ENCODE results near the gene CERS5.

The CERS5 gene

DNA sequence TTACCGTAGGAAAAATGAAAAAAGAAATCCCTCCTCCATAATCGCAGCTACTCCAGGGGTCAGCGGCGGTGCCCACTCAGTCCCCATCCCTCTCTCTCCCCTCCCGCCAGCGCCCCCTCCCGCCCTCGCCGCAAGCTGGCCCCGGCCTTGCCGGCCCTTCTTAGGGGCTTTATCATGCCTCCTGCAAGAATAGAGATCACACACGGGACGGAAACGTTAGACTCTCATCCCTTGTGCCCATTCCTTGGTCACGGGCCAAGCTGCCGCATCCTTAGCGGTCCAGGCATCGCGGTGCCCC lies 55.8 kb downstream of the CERS5 start:
- H3K79me2 ChIP-seq (ENCODE audit: insufficient read depth, low read length): peaks cover 20% of the 10 kb centered on the region
- no peaks in the 10 kb centered on the region for H3K9me2 ChIP-seq (ENCODE audit: low read depth, low read length)
- no peaks in the 10 kb centered on the region for H3K27me3 ChIP-seq (ENCODE audit: insufficient read depth, low read length)
- H3K4me3 ChIP-seq (ENCODE audit: low read depth, low read length, poor library complexity, severe bottlenecking): peak overlapping the region; percentile 61
- no peaks in the 10 kb centered on the region for H3K9me3 ChIP-seq (ENCODE audit: low read length)
- peak overlapping the region; percentile 69 for H3K4me2 ChIP-seq (ENCODE audit: low read length)
- no peak overlapping the region for H2AFZ ChIP-seq (ENCODE audit: low read length)
- TF ChIP-seq, protein P1, sequence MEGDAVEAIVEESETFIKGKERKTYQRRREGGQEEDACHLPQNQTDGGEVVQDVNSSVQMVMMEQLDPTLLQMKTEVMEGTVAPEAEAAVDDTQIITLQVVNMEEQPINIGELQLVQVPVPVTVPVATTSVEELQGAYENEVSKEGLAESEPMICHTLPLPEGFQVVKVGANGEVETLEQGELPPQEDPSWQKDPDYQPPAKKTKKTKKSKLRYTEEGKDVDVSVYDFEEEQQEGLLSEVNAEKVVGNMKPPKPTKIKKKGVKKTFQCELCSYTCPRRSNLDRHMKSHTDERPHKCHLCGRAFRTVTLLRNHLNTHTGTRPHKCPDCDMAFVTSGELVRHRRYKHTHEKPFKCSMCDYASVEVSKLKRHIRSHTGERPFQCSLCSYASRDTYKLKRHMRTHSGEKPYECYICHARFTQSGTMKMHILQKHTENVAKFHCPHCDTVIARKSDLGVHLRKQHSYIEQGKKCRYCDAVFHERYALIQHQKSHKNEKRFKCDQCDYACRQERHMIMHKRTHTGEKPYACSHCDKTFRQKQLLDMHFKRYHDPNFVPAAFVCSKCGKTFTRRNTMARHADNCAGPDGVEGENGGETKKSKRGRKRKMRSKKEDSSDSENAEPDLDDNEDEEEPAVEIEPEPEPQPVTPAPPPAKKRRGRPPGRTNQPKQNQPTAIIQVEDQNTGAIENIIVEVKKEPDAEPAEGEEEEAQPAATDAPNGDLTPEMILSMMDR (IDR thresholded peaks at IDR 0.05; ENCODE audit: low read length): peak; percentile 98; the same call in 1 of the 2 replicates
- TF ChIP-seq EZH2 (IDR thresholded peaks at IDR 0.05; ENCODE audit: borderline replicate concordance, low read length): no peak
- H3K4me1 ChIP-seq (ENCODE audit: insufficient read depth, low read length, severe bottlenecking): peaks cover 26% of the 10 kb centered on the region
- H3K9ac ChIP-seq (ENCODE audit: low read length): peak overlapping the region; percentile 54; the same call in 1 of the 2 replicates
- H3F3A ChIP-seq (ENCODE audit: insufficient read depth, low read length): no peaks in the 10 kb centered on the region
- H4K20me1 ChIP-seq (ENCODE audit: insufficient read depth, low read length): no peaks in the 10 kb centered on the region
- peaks cover 2% of the 10 kb centered on the region; the same call in 1 of the 2 replicates for H3K36me3 ChIP-seq (ENCODE audit: insufficient read depth, low read length)
- H3K27ac ChIP-seq (ENCODE audit: low read depth, low read length, poor library complexity, severe bottlenecking): no peak overlapping the region

DNA sequence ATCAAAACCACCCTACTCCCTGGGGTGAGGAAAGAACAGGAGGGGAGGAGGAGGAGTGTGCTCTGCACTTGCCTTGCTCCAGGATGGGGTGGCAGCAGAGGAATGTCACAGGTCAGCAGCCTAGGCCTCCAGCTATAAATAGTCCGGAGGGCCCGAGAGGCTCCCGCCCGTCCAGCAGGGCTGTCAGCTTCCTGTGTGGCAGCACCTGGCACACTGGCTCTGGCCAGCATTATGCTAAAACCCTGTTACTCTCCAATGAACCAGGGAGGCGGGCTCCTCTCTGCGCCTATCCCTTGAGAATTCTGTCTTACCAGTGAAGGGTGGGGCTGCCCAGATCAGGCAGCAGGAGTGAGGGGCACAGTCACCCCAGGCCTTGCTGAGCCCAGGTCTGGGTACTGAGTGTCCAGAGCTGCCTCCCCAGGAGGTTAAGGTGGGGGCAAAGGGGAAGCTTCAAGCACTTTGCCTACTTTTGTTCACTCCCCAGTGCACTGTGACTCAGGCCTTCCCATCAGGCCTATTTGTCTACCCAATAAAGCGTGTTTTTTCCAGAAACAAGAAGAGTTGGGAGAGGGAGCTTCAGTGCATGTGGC lies 56.3 kb downstream of the CERS5 start:
- TF ChIP-seq, protein P1 (IDR thresholded peaks at IDR 0.05; ENCODE audit: low read length): no peak
- Histone ChIP-seq H3K4me3 (ENCODE audit: low read depth, low read length, poor library complexity, severe bottlenecking) (peak overlapping the region; percentile 61), H3K27ac (ENCODE audit: low read depth, low read length, poor library complexity, severe bottlenecking) (peak overlapping the region; percentile 31), H3K4me1 (ENCODE audit: insufficient read depth, low read length, severe bottlenecking) (peaks cover 26% of the 10 kb centered on the region), H3K9me2 (ENCODE audit: low read depth, low read length) (no peaks in the 10 kb centered on the region), H3K9me3 (ENCODE audit: low read length) (no peaks in the 10 kb centered on the region), H3K27me3 (ENCODE audit: insufficient read depth, low read length) (no peaks in the 10 kb centered on the region), H3K79me2 (ENCODE audit: insufficient read depth, low read length) (peaks cover 19% of the 10 kb centered on the region), H2AFZ (ENCODE audit: low read length) (no peak overlapping the region), H3K9ac (ENCODE audit: low read length) (peak overlapping the region; percentile 54; the same call in 1 of the 2 replicates), H3F3A (ENCODE audit: insufficient read depth, low read length) (no peaks in the 10 kb centered on the region), H4K20me1 (ENCODE audit: insufficient read depth, low read length) (no peaks in the 10 kb centered on the region), H3K36me3 (ENCODE audit: insufficient read depth, low read length) (no peaks in the 10 kb centered on the region), H3K4me2 (ENCODE audit: low read length) (peak overlapping the region; percentile 69)

DNA sequence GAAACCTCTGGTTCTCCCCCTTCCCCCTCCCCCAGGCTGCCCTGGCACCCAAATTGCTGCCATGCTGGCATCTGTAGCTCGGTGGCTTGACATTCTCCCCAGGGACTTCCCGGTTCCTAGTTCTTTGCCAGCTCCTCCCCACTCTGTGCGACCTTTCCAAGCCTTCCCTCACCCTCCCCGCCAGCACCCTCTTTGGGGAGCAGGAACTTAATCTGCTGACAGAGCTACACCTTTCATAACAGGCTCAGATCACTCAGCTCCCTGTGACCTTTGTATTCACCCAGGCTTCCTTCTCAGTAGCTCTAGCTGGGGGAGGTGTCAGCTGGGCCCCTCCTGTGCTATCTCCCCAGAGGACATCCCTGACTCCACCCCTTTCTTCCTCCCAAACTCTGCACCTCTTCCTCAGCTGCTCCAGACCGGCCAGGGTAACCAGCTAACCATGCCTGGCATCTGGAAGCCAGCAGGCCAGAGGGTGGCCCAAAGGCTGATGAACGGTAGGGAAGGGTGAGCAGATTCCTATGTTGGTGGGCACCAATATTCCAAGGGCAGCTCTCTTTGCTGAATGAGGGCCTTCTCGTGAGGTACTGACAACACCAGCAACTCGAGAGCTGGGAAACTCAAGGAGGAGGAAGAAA lies 56.9 kb downstream of the CERS5 start:
- Histone ChIP-seq H3K9me2 (ENCODE audit: low read depth, low read length) (no peaks in the 10 kb centered on the region), H3K36me3 (ENCODE audit: insufficient read depth, low read length) (no peaks in the 10 kb centered on the region), H3K9me3 (ENCODE audit: low read length) (no peaks in the 10 kb centered on the region), H3K4me2 (ENCODE audit: low read length) (peak overlapping the region; percentile 69), H3F3A (ENCODE audit: insufficient read depth, low read length) (no peaks in the 10 kb centered on the region), H3K9ac (ENCODE audit: low read length) (peak overlapping the region; percentile 54; the same call in 1 of the 2 replicates), H2AFZ (ENCODE audit: low read length) (no peak overlapping the region), H3K4me1 (ENCODE audit: insufficient read depth, low read length, severe bottlenecking) (peaks cover 26% of the 10 kb centered on the region), H3K27ac (ENCODE audit: low read depth, low read length, poor library complexity, severe bottlenecking) (peak overlapping the region; percentile 31), H3K79me2 (ENCODE audit: insufficient read depth, low read length) (peaks cover 19% of the 10 kb centered on the region), H3K4me3 (ENCODE audit: low read depth, low read length, poor library complexity, severe bottlenecking) (peak overlapping the region; percentile 61), H3K27me3 (ENCODE audit: insufficient read depth, low read length) (no peaks in the 10 kb centered on the region), H4K20me1 (ENCODE audit: insufficient read depth, low read length) (no peaks in the 10 kb centered on the region)
- TF ChIP-seq, protein P1 (IDR thresholded peaks at IDR 0.05; ENCODE audit: low read length): no peak
- TF ChIP-seq EZH2 (IDR thresholded peaks at IDR 0.05; ENCODE audit: borderline replicate concordance, low read length): no peak

Measured in OCI-LY1 (cell line).